ENCODE results near the gene EMC9.

The EMC9 gene

GRCh38 chr14:24164518-24164991 is 23.2 kb upstream of the EMC9 start:
- H3K4me3 ChIP-seq (IDR thresholded peaks at IDR 0.05; ENCODE audit: insufficient read depth, low read depth, low read length): no peak overlapping the region
- no peak overlapping the region for H3K27ac ChIP-seq
- H3K36me3 ChIP-seq (ENCODE audit: insufficient read depth): no peaks in the 10 kb centered on the region
- no peaks in the 10 kb centered on the region for H3K27me3 ChIP-seq (ENCODE audit: insufficient read depth, low read depth)
- H3K4me2 ChIP-seq: no peak overlapping the region
- H4K20me1 ChIP-seq (ENCODE audit: insufficient read depth): no peaks in the 10 kb centered on the region
- H3K4me1 ChIP-seq (ENCODE audit: low read depth, poor library complexity, severe bottlenecking): peaks cover 22% of the 10 kb centered on the region
- H2AFZ ChIP-seq (ENCODE audit: low read depth): no peak overlapping the region
- H3K9ac ChIP-seq: no peak overlapping the region
- H3K79me2 ChIP-seq (ENCODE audit: insufficient read depth, low read depth): no peaks in the 10 kb centered on the region
- no peak for TF ChIP-seq CTCF (conservative IDR thresholded peaks at IDR 0.05; ENCODE audit: low read depth, low read length)

GRCh38 chr14:24162093-24162492 is 20.7 kb upstream of the EMC9 start:
- H3K79me2 ChIP-seq (ENCODE audit: insufficient read depth, low read depth): no peaks in the 10 kb centered on the region
- H3K4me2 ChIP-seq: peak overlapping the region; percentile 79
- no peak overlapping the region for H3K27ac ChIP-seq
- H3K4me1 ChIP-seq (ENCODE audit: low read depth, poor library complexity, severe bottlenecking): peaks cover 14% of the 10 kb centered on the region
- no peaks in the 10 kb centered on the region for H3K36me3 ChIP-seq (ENCODE audit: insufficient read depth)
- H4K20me1 ChIP-seq (ENCODE audit: insufficient read depth): no peaks in the 10 kb centered on the region
- no peak for TF ChIP-seq CTCF (conservative IDR thresholded peaks at IDR 0.05; ENCODE audit: low read depth, low read length)
- H3K27me3 ChIP-seq (ENCODE audit: insufficient read depth, low read depth): no peaks in the 10 kb centered on the region
- H3K4me3 ChIP-seq (IDR thresholded peaks at IDR 0.05; ENCODE audit: insufficient read depth, low read depth, low read length): no peak overlapping the region
- no peak overlapping the region for H3K9ac ChIP-seq
- H2AFZ ChIP-seq (ENCODE audit: low read depth): no peak overlapping the region

GRCh38 chr14:24160850-24161804 is 19.7 kb upstream of the EMC9 start, which contains the start of gene IRF9:
Gene IRF9 (plus strand): TSS chr14:24161265. CDS start chr14:24162145, 880 bp downstream.
- peak within 1 kb of the TSS; percentile 14; the same call in 1 of the 2 replicates for H3K27ac ChIP-seq
- H3K79me2 ChIP-seq (ENCODE audit: insufficient read depth, low read depth): no peaks in the 10 kb centered on the region
- H3K4me1 ChIP-seq (ENCODE audit: low read depth, poor library complexity, severe bottlenecking): peaks cover 14% of the 10 kb centered on the region
- no peaks in the 10 kb centered on the region for H4K20me1 ChIP-seq (ENCODE audit: insufficient read depth)
- no peaks in the 10 kb centered on the region for H3K36me3 ChIP-seq (ENCODE audit: insufficient read depth)
- TF ChIP-seq CTCF (conservative IDR thresholded peaks at IDR 0.05; ENCODE audit: low read depth, low read length): peak; percentile 80
- peak within 1 kb of the TSS; percentile 79 for H3K4me2 ChIP-seq
- no peaks in the 10 kb centered on the region for H3K27me3 ChIP-seq (ENCODE audit: insufficient read depth, low read depth)
- H3K4me3 ChIP-seq (IDR thresholded peaks at IDR 0.05; ENCODE audit: insufficient read depth, low read depth, low read length): no peak within 1 kb of the TSS
- peak within 1 kb of the TSS; percentile 38; the same call in 1 of the 2 replicates for H3K9ac ChIP-seq
- 0 out of 2 replicates have a peak within 1 kb of the TSS, but pooled peaks have one; percentile 15 for H2AFZ ChIP-seq (ENCODE audit: low read depth)

- Histone ChIP-seq H3K79me2 (ENCODE audit: insufficient read depth, low read depth) (no peaks in the 10 kb centered on the region), H2AFZ (ENCODE audit: low read depth) (no peak overlapping the region), H3K27ac (no peak overlapping the region), H3K36me3 (ENCODE audit: insufficient read depth) (no peaks in the 10 kb centered on the region), H3K4me3 (IDR thresholded peaks at IDR 0.05; ENCODE audit: insufficient read depth, low read depth, low read length) (no peak overlapping the region), H4K20me1 (ENCODE audit: insufficient read depth) (no peaks in the 10 kb centered on the region), H3K9ac (no peak overlapping the region), H3K4me2 (0 out of 2 replicates have a peak overlapping the region, but pooled peaks have one; percentile 36), H3K27me3 (ENCODE audit: insufficient read depth, low read depth) (no peaks in the 10 kb centered on the region), H3K4me1 (ENCODE audit: low read depth, poor library complexity, severe bottlenecking) (peaks cover 14% of the 10 kb centered on the region)
- TF ChIP-seq CTCF (conservative IDR thresholded peaks at IDR 0.05; ENCODE audit: low read depth, low read length): no peak
Measured at GRCh38 chr14:24160499-24160849, 19.1 kb upstream of the EMC9 start.
